Activated B cell treated with CpG ODN at 0.5 μM for 24 hours (primary cell): ENCODE results near the gene CFAP20DC. TPM values are rescaled to one million over a fixed set of nuclear protein-coding genes. Genes with fewer than 3 reads are reported as not detected.

ENCODE experiments used
- ATAC-seq: fragments of 200-7000 bp; cut with Tn5 transposase; one replicate; pipeline ENCODE4 v1.10.0; 2021; ENCODE audit warnings: low read depth, mild to moderate bottlenecking, moderate library complexity
- CTCF ChIA-PET: fragments of 350-600 bp; sonication (Branson Sonifier 250); formaldehyde crosslinking; loops from one replicate; lab custom pipeline; 2021; ENCODE audit warnings: antibody characterized with exemption; lab: Charles Lee
- POLR2A ChIA-PET: fragments of 350-600 bp; sonication (Branson Sonifier 250); formaldehyde crosslinking; loops from one replicate; lab custom pipeline; 2021; ENCODE audit warnings: antibody characterized with exemption; lab: Charles Lee
- DNase-seq: peaks from one replicate; pipeline ENCODE4 v3.0.0; 2022
- H3K27ac Mint-ChIP-seq: one replicate; pipeline ENCODE4 v1.8.0; 2020; ENCODE audit warnings: mixed read lengths
- H3K27me3 Mint-ChIP-seq: one replicate; pipeline ENCODE4 v1.8.0; 2021; ENCODE audit warnings: mixed read lengths
- H3K36me3 Mint-ChIP-seq: one replicate; pipeline ENCODE4 v1.8.0; 2021; ENCODE audit warnings: low read depth, mixed read lengths
- H3K4me1 Mint-ChIP-seq: one replicate; pipeline ENCODE4 v1.8.0; 2021; ENCODE audit warnings: mixed read lengths
- H3K4me3 Mint-ChIP-seq: one replicate; pipeline ENCODE4 v1.8.0; 2020; ENCODE audit warnings: mild to moderate bottlenecking, mixed read lengths
- H3K9me3 Mint-ChIP-seq: one replicate; pipeline ENCODE4 v1.8.0; 2020; ENCODE audit warnings: mixed read lengths
- intact Hi-C: fragments of 100-400 bp; cut with micrococcal nuclease; formaldehyde crosslinking; loops from one replicate; pipeline ENCODE4 v1.15.1; 2024
- total RNA-seq: library from RNA; stranded (reverse); gene quantifications from 2 replicates; pipeline ENCODE4 v1.2.3, GENCODE V29; 2022
- TF ChIP-seq, protein P1 (sequence below): fragments of 200-600 bp; IDR thresholded peaks from one replicate; pipeline ENCODE4 v1.8.0; 2022; ENCODE audit warnings: antibody characterized with exemption, mild to moderate bottlenecking

The CFAP20DC gene
- total RNA-seq, 1 donor from 2014 or later, result 1.6 TPM

DNA sequence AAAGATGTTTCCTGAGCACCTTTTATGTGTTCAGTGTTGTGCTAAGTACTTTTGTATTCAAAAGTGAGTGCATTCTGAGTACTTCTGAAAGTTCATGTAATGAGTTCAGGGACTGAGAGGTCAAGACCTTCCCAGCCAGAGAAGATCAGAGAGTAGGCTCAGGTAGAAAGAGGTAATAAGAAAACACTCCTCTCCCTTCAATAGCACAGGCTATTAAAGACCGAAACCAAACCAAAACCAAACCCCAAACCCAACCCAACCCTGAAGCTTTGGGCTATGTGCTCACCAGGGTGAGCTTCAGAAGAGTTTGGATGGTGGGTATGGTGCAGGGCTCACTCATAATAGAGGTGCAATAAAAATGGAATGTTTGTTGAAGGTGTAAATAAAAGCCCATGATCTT, 306.5 kb downstream of the CFAP20DC start:
- Mint-ChIP-seq H3K27me3 (peaks cover 3% of the 10 kb centered on the region), H3K36me3 (no peaks in the 10 kb centered on the region), H3K27ac (no peak overlapping the region), H3K4me1 (no peaks in the 10 kb centered on the region), H3K4me3 (no peak overlapping the region), H3K9me3 (no peaks in the 10 kb centered on the region)
- ATAC-seq, result no peak
- ChIA-PET POLR2A (no interaction called here), CTCF (no interaction called here)
- TF ChIP-seq, protein P1, sequence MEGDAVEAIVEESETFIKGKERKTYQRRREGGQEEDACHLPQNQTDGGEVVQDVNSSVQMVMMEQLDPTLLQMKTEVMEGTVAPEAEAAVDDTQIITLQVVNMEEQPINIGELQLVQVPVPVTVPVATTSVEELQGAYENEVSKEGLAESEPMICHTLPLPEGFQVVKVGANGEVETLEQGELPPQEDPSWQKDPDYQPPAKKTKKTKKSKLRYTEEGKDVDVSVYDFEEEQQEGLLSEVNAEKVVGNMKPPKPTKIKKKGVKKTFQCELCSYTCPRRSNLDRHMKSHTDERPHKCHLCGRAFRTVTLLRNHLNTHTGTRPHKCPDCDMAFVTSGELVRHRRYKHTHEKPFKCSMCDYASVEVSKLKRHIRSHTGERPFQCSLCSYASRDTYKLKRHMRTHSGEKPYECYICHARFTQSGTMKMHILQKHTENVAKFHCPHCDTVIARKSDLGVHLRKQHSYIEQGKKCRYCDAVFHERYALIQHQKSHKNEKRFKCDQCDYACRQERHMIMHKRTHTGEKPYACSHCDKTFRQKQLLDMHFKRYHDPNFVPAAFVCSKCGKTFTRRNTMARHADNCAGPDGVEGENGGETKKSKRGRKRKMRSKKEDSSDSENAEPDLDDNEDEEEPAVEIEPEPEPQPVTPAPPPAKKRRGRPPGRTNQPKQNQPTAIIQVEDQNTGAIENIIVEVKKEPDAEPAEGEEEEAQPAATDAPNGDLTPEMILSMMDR, result no peak
- intact Hi-C loops, result no loop called here
- no peak for DNase-seq

DNA sequence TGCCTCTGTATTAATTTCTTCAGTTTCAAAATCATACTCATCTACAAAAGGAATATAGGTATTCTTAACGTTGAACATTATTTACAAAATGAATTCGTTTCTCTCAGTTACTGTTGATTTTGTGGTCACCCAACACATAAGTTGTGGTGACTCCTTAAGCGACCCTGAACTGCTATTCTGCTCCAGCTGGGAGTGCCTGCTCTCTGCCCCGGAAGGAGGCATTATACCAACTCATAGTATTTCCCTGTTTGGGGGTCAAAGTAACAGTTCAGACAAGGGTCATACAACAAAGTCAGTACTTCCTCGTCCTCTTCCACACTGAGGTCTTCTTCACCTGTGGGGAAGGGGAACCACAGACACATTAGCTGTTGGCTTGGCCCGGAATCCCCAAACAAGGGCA, 307.6 kb downstream of the CFAP20DC start:
- no peak overlapping the region for H3K27ac Mint-ChIP-seq
- POLR2A ChIA-PET, result no interaction called here
- CTCF ChIA-PET, result no interaction called here

DNA sequence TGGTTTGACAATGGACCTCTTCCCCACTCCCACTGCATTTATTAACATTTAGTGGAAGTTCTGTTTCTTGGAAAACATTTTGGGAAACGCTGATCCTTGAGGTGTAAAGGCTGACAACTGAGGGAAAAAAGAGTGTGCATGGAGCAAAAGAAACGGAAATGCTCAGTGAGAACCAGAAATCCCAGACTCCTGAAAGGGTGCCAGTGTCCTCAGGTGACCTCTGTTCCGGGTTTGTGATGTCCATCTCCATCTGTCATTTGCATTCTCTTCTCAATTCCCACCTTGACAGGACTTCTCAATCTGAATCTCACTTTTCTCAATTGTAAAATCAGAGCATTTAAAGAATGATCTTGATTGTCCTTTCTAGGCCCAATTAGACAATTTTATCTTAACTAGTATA, 312.2 kb downstream of the CFAP20DC start:
- ChIA-PET CTCF (no interaction called here), POLR2A (no interaction called here)
- TF ChIP-seq, protein P1, result no peak
- Mint-ChIP-seq H3K4me3 (no peak overlapping the region), H3K27ac (no peak overlapping the region), H3K36me3 (no peaks in the 10 kb centered on the region), H3K4me1 (no peaks in the 10 kb centered on the region), H3K9me3 (no peaks in the 10 kb centered on the region), H3K27me3 (no peaks in the 10 kb centered on the region)
- DNase-seq (no peak), ATAC-seq (no peak)
- intact Hi-C loops, result no loop called here

More for the DNA sequence above, 307.6 kb downstream of the CFAP20DC start:
- Mint-ChIP-seq H3K4me3 (no peak overlapping the region), H3K36me3 (no peaks in the 10 kb centered on the region), H3K27me3 (peaks cover 3% of the 10 kb centered on the region), H3K9me3 (no peaks in the 10 kb centered on the region), H3K4me1 (no peaks in the 10 kb centered on the region)
- DNase-seq, result no peak
- TF ChIP-seq, protein P1, result no peak
- intact Hi-C loops, result no loop called here
- ATAC-seq, result no peak

DNA sequence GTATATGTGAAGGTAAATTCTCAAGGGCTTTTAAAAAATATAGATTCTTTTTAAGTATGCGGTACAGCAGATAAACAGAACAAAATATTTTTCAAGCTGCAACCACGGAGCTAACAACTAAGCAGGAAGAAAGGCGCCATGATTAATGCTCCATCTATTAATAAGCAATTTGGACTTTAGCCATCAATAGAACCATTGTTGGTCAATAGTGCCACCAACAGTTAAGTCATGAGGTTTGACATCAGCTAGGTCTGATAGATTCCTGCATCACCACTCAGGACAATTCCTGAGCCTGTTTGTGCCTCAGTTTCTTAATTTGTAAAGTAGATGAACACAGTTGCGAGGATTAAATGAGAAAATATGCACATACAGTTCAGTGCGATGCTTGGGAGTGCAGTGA, 318.2 kb downstream of the CFAP20DC start:
- TF ChIP-seq, protein P1, result no peak
- DNase-seq (no peak), ATAC-seq (no peak)
- Mint-ChIP-seq H3K4me3 (no peak overlapping the region), H3K27me3 (no peaks in the 10 kb centered on the region), H3K27ac (no peak overlapping the region), H3K4me1 (no peaks in the 10 kb centered on the region), H3K36me3 (no peaks in the 10 kb centered on the region), H3K9me3 (no peaks in the 10 kb centered on the region)
- ChIA-PET CTCF (no interaction called here), POLR2A (no interaction called here)
- intact Hi-C loops, result no loop called here

DNA sequence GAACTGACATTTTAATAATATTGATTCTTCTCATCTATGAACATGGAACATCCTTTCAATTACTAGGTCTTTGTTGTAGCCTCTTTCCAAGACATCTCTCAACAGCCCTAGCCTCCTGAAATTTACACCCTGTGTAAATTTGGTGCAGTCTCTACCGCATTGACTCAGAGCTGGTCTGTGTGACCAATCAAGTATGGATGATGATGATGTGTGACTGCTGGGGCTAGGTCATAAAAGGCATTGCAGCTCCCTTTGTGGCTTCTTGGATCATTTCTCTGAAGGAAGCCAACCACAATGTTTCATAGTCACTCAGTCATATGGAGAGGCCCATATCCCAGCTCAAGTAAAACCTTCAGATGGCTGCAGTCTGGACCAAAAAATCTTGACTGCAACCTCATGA, 321.1 kb downstream of the CFAP20DC start:
- POLR2A ChIA-PET, result no interaction called here
- H3K27ac Mint-ChIP-seq, result no peak overlapping the region
- H3K4me3 Mint-ChIP-seq, result no peak overlapping the region
- H3K36me3 Mint-ChIP-seq, result no peaks in the 10 kb centered on the region
- H3K9me3 Mint-ChIP-seq, result no peaks in the 10 kb centered on the region
- ATAC-seq, result no peak
- CTCF ChIA-PET, result no interaction called here
- H3K27me3 Mint-ChIP-seq, result no peaks in the 10 kb centered on the region
- no peak for DNase-seq
- TF ChIP-seq, protein P1, result no peak
- H3K4me1 Mint-ChIP-seq, result no peaks in the 10 kb centered on the region
- intact Hi-C loops, result no loop called here
